H9 (cell line): ENCODE data around the gene PDCD6IP. TPM values are rescaled to one million over a fixed set of nuclear protein-coding genes. Genes with fewer than 3 reads are reported as not detected.

Source experiments
- DNase-seq: peaks from one replicate; pipeline ENCODE4 v3.0.0-alpha.2; 2017
- H2AFZ ChIP-seq: one replicate; pipeline ENCODE4 v1.6.1; 2013; ENCODE audit warnings: mild to moderate bottlenecking, low read length, control low read depth, moderate library complexity
- H2AK5ac ChIP-seq: 2 replicates; pipeline ENCODE4 v1.6.1; 2013; ENCODE audit warnings: low read length, control low read depth, mixed read lengths; ENCODE audit not compliant: insufficient read length
- H2BK120ac ChIP-seq: one replicate; pipeline ENCODE4 v1.6.1; 2013; ENCODE audit warnings: low read depth, mild to moderate bottlenecking, low read length, control low read depth, inconsistent platforms; ENCODE audit not compliant: poor library complexity, severe bottlenecking
- H2BK12ac ChIP-seq: 2 replicates; pipeline ENCODE4 v1.6.1; 2013; ENCODE audit warnings: low read length, control low read depth, mixed read lengths, low read depth; ENCODE audit not compliant: insufficient read length
- H2BK15ac ChIP-seq: 2 replicates; pipeline ENCODE4 v1.6.1; 2013; ENCODE audit warnings: low read depth, low read length, control low read depth
- H2BK20ac ChIP-seq: one replicate; pipeline ENCODE4 v1.6.1; 2013; ENCODE audit warnings: low read depth, mild to moderate bottlenecking, low read length, control low read depth, inconsistent platforms; ENCODE audit not compliant: poor library complexity, severe bottlenecking
- H2BK5ac ChIP-seq: 2 replicates; pipeline ENCODE4 v1.6.1; 2013; ENCODE audit warnings: low read length, control low read depth, mixed read lengths; ENCODE audit not compliant: insufficient read length
- H3K14ac ChIP-seq: 2 replicates; pipeline ENCODE4 v1.6.1; 2013; ENCODE audit warnings: low read length, control low read depth; ENCODE audit not compliant: insufficient read depth
- H3K18ac ChIP-seq: 2 replicates; pipeline ENCODE4 v1.6.1; 2013; ENCODE audit warnings: low read depth, mild to moderate bottlenecking, mixed read lengths, low read length, control low read depth; ENCODE audit not compliant: insufficient read length
- H3K23ac ChIP-seq: 2 replicates; pipeline ENCODE4 v1.6.1; 2013; ENCODE audit warnings: low read length, control low read depth, mixed read lengths, low read depth; ENCODE audit not compliant: insufficient read length
- H3K23me2 ChIP-seq: 2 replicates; pipeline ENCODE4 v1.6.1; 2013; ENCODE audit warnings: low read depth, mild to moderate bottlenecking, mixed read lengths, low read length, control low read depth; ENCODE audit not compliant: insufficient read length, poor library complexity, severe bottlenecking
- H3K27ac ChIP-seq: 2 replicates; pipeline ENCODE4 v1.5.1; 2013; ENCODE audit warnings: low read length, control low read depth, mixed read lengths, low read depth; ENCODE audit not compliant: insufficient read length
- H3K27me3 ChIP-seq: 2 replicates; pipeline ENCODE4 v1.6.1; 2013; ENCODE audit warnings: low read length, control low read depth, inconsistent platforms; ENCODE audit not compliant: insufficient read depth
- H3K4ac ChIP-seq: 2 replicates; pipeline ENCODE4 v1.6.1; 2013; ENCODE audit warnings: low read depth, mild to moderate bottlenecking, control low read depth, inconsistent platforms, low read length, moderate library complexity
- H3K4me1 ChIP-seq: 2 replicates; pipeline ENCODE4 v1.6.1; 2013; ENCODE audit warnings: low read length, control low read depth, inconsistent platforms; ENCODE audit not compliant: insufficient read depth
- H3K4me2 ChIP-seq: 2 replicates; pipeline ENCODE4 v1.6.1; 2013; ENCODE audit warnings: low read length, control low read depth, mixed read lengths; ENCODE audit not compliant: insufficient read length, insufficient read depth
- H3K56ac ChIP-seq: 2 replicates; pipeline ENCODE4 v1.6.1; 2013; ENCODE audit warnings: low read depth, mild to moderate bottlenecking, mixed read lengths, low read length, control low read depth; ENCODE audit not compliant: insufficient read length
- H3K79me1 ChIP-seq: 2 replicates; pipeline ENCODE4 v1.6.1; 2013; ENCODE audit warnings: low read depth, mild to moderate bottlenecking, moderate library complexity, low read length, control low read depth, inconsistent platforms; ENCODE audit not compliant: insufficient read depth, poor library complexity, severe bottlenecking
- H3K79me2 ChIP-seq: 2 replicates; pipeline ENCODE4 v1.6.1; 2013; ENCODE audit warnings: low read length, control low read depth, inconsistent platforms; ENCODE audit not compliant: insufficient read depth
- H3K9ac ChIP-seq: 2 replicates; pipeline ENCODE4 v1.6.1; 2013; ENCODE audit warnings: low read length, control low read depth, mixed read lengths; ENCODE audit not compliant: insufficient read length; ENCODE audit errors: extremely low read depth
- H3K9me3 ChIP-seq: one replicate; pipeline ENCODE4 v1.6.1; 2013; ENCODE audit warnings: low read depth, low read length, inconsistent platforms; ENCODE audit not compliant: control insufficient read depth
- H3T11ph ChIP-seq: one replicate; pipeline ENCODE4 v1.6.1; 2013; ENCODE audit warnings: mild to moderate bottlenecking, low read length, control low read depth, inconsistent platforms
- H4K20me1 ChIP-seq: one replicate; pipeline ENCODE4 v1.6.1; 2013; ENCODE audit not compliant: control insufficient read depth, insufficient read length, insufficient read depth
- H4K5ac ChIP-seq: 2 replicates; pipeline ENCODE4 v1.6.1; 2013; ENCODE audit warnings: low read depth, mild to moderate bottlenecking, mixed read lengths, low read length, control low read depth; ENCODE audit not compliant: insufficient read length
- H4K8ac ChIP-seq: replicated peaks from 2 replicates; pipeline ENCODE4 v1.6.1; 2013; ENCODE audit warnings: low read length, control low read depth, mixed read lengths, low read depth; ENCODE audit not compliant: insufficient read length
- H4K91ac ChIP-seq: 2 replicates; pipeline ENCODE4 v1.6.1; 2013; ENCODE audit warnings: low read depth, mild to moderate bottlenecking, moderate library complexity, mixed read lengths, low read length, control low read depth; ENCODE audit not compliant: insufficient read length
- H3K27ac Mint-ChIP-seq, 3 experiments: 2 replicates in 2 of 3; 3 replicates in 1 of 3; pipeline ENCODE4 v1.8.0; 2020 to 2021; ENCODE audit warnings: mixed read lengths in 3 of 3, mild to moderate bottlenecking in 1 of 3, moderate library complexity in 1 of 3
- H3K27me3 Mint-ChIP-seq: 2 replicates; pipeline ENCODE4 v1.8.0; 2021; ENCODE audit warnings: low read depth, mild to moderate bottlenecking, moderate library complexity, mixed read lengths
- H3K36me3 Mint-ChIP-seq, 3 experiments: 2 replicates in 2 of 3; 3 replicates in 1 of 3; pipeline ENCODE4 v1.8.0; 2020 to 2021; ENCODE audit warnings: low read depth in 3 of 3, mixed read lengths in 3 of 3; ENCODE audit not compliant: insufficient read depth in 1 of 3
- H3K4me1 Mint-ChIP-seq, 2 experiments: 2 replicates each; pipeline ENCODE4 v1.8.0; 2020; ENCODE audit warnings: mixed read lengths in 2 of 2
- H3K4me3 Mint-ChIP-seq, 2 experiments: 2 replicates in 1 of 2; 3 replicates in 1 of 2; pipeline ENCODE4 v1.8.0; 2020 to 2021; ENCODE audit warnings: mild to moderate bottlenecking in 2 of 2, mixed read lengths in 2 of 2, moderate library complexity in 1 of 2
- H3K9me3 Mint-ChIP-seq, 2 experiments: 2 replicates in 1 of 2; 3 replicates in 1 of 2; pipeline ENCODE4 v1.8.0; 2020; ENCODE audit warnings: mild to moderate bottlenecking in 2 of 2, mixed read lengths in 2 of 2, moderate library complexity in 1 of 2
- CTCF ChIP-seq: fragments of 200-600 bp; sonication (generic); conservative IDR thresholded peaks from 3 replicates; pipeline ENCODE4 v1.8.0; 2021; ENCODE audit warnings: antibody characterized with exemption, mild to moderate bottlenecking
- WGBS: extraction: QIAGEN DNeasy Blood & Tissue Kit; methylation state at CpG from one replicate; pipeline ENCODE4 v1.1.7; 2013; ENCODE audit warnings: missing lambda C conversion rate, low lambda C conversion rate, mixed read lengths; ENCODE audit not compliant: insufficient read length; ENCODE audit errors: extremely low coverage; 5-methylcytosine and 5-hydroxymethylcytosine counted together
- total RNA-seq: library from RNA; stranded (reverse); gene quantifications from 2 replicates; pipeline ENCODE4 v1.2.1, GENCODE V29; 2021

Gene PDCD6IP
- total RNA-seq, 1 experiment from 2014 or later, result 109 TPM

GRCh38 chr3:33887478-33887877 is 89.0 kb downstream of the PDCD6IP start:
- no peaks in the 10 kb centered on the region for H4K20me1 ChIP-seq
- no peak overlapping the region for H4K91ac ChIP-seq
- H3K4me1 ChIP-seq, result no peaks in the 10 kb centered on the region
- H3K27ac ChIP-seq, result no peak overlapping the region
- no peak overlapping the region for H3K56ac ChIP-seq
- H3K9ac ChIP-seq, result no peak overlapping the region
- DNase-seq, result no peak
- TF ChIP-seq CTCF, result no peak
- Mint-ChIP-seq H3K36me3 (peaks cover 0 to 5% (median 0%) of the 10 kb centered on the region in 3 experiments; a peak in 3 of 7 replicates), H3K4me3 (no peak overlapping the region), H3K27me3 (peaks cover 2% of the 10 kb centered on the region), H3K27ac (no peak overlapping the region), H3K4me1 (peaks cover 10 to 12% of the 10 kb centered on the region in 2 experiments), H3K9me3 (peaks cover 0 to 3% of the 10 kb centered on the region in 2 experiments; a peak in 3 of 5 replicates)
- no peak overlapping the region for H4K8ac ChIP-seq
- H2BK120ac ChIP-seq, result no peak overlapping the region
- no peak overlapping the region for H2BK5ac ChIP-seq
- no peak overlapping the region for H2AK5ac ChIP-seq
- H3K79me1 ChIP-seq, result no peaks in the 10 kb centered on the region
- H3K4me2 ChIP-seq, result no peak overlapping the region
- no peaks in the 10 kb centered on the region for H3K79me2 ChIP-seq
- H3K18ac ChIP-seq, result no peak overlapping the region
- no peak overlapping the region for H2BK12ac ChIP-seq
- H3K23ac ChIP-seq, result no peak overlapping the region
- H3K4ac ChIP-seq, result no peak overlapping the region
- no peak overlapping the region for H2BK15ac ChIP-seq
- no peaks in the 10 kb centered on the region for H3K9me3 ChIP-seq
- no peaks in the 10 kb centered on the region for H3K27me3 ChIP-seq
- H2BK20ac ChIP-seq, result no peak overlapping the region
- H3K14ac ChIP-seq, result no peak overlapping the region
- no CpG with 5 or more reads among the region's 1 CpG for WGBS
- no peak overlapping the region for H4K5ac ChIP-seq
- H3T11ph ChIP-seq, result no peak overlapping the region
- no peaks in the 10 kb centered on the region for H3K23me2 ChIP-seq
- H2AFZ ChIP-seq, result no peak overlapping the region
